Right lobe of liver (tissue), 4 donors: ENCODE results near the gene DYSF.

Experiments
- CTCF ChIP-seq, 4 donors: fragments of 200-600 bp in 3 of 4; fragments of 450-650 bp in 1 of 4; IDR thresholded peaks; one replicate each; pipeline versions ENCODE4 v1.5.1 to v1.8.0; 2016 to 2022; ENCODE audit warnings: antibody characterized with exemption in 4 of 4, mild to moderate bottlenecking in 2 of 4
- POLR2A ChIP-seq: fragments of 450-650 bp; IDR thresholded peaks from one replicate; pipeline ENCODE4 v1.6.1; 2017; ENCODE audit warnings: antibody characterized with exemption, mild to moderate bottlenecking
- donor health status: DM: no; HTN: no; CAD: no.
- donor health status: DM: no; HTN: no; CAD: no.
- donor health status: DM: no; HTN: yes; CAD: no.

DNA sequence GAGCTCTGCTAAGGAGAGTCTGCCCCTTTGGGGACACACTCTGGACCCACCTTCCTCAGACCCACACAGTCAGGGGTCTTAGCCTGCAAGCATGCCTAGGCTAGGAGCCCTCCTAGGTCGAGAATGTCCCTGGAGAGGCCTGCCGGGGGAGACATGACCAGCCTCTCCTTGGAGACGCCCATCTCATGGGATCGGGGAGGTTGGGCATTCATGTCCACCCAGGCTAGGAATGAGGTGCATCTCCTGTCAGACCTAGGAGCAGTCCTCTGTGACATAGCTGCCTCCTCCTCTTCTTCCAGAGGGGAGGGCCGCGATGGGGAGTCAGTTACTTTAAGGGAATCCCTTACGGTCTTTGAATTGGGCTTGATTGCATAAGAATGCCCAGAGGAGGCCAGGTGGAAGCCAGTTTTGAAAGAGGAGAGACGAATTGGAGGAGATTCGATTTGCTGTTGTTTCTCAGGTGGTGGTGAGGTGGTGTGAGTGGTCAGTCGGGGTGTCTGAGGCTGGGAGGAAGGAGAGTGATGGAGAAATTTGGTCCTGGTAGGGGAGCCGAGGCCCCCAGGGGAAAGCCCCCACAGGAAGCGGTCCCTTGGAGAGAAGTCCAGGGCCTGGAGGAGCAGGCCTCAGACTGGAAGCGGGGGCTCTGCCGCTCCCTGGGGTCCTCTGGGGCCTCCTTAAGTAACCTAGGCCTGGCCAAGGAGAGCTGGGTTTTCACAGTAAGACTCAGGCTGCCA, 241.3 kb downstream of the DYSF start:
- TF ChIP-seq CTCF (IDR thresholded peaks at IDR 0.05) (no peak), POLR2A (no peak)
